Thyroid gland (tissue), 4 donors: ENCODE measurements around the gene SLC15A4. TPM values are rescaled to one million over a fixed set of nuclear protein-coding genes. Genes with fewer than 3 reads are reported as not detected.
"Not testable (repeated sequence)": the region's sequence is repeated elsewhere in the genome, so short reads cannot be mapped to it uniquely, and the experiment has no call there.

ENCODE experiments used
- DNase-seq, 2 donors: peaks; one replicate each; pipeline ENCODE4 v3.0.0-alpha.2; 2019
- H3K27ac ChIP-seq, 3 donors: fragments of 200-600 bp; sonication (generic); 1 replicate in 2 of 3; 2 replicates in 1 of 3; pipeline ENCODE4 v1.5.1; 2016 to 2019; ENCODE audit warnings: mild to moderate bottlenecking in 1 of 3, moderate library complexity in 1 of 3
- H3K27me3 ChIP-seq: fragments of 200-600 bp; sonication (generic); one replicate; pipeline ENCODE4 v1.5.1; 2019
- H3K36me3 ChIP-seq, 2 donors: fragments of 200-600 bp; sonication (generic); one replicate each; pipeline ENCODE4 v1.5.1; 2016 to 2019
- H3K4me1 ChIP-seq, 2 donors: fragments of 200-600 bp; sonication (generic); one replicate each; pipeline ENCODE4 v1.5.1; 2017 to 2019
- H3K4me3 ChIP-seq, 3 donors: fragments of 200-600 bp; sonication (generic); replicated peaks in 1 of 3; 1 replicate in 2 of 3; 2 replicates in 1 of 3; pipeline ENCODE4 v1.5.1; 2016; ENCODE audit warnings: mild to moderate bottlenecking in 1 of 3
- H3K9me3 ChIP-seq: fragments of 200-600 bp; sonication (generic); one replicate; pipeline ENCODE4 v1.5.1; 2017
- CTCF ChIP-seq, 6 experiments: fragments of 200-600 bp in 3 of 6; fragments of 450-650 bp in 3 of 6; sonication (generic) in 3 of 6; IDR thresholded peaks; one replicate each; pipeline ENCODE4 v1.5.1; 2016 to 2019; ENCODE audit warnings: antibody characterized with exemption in 6 of 6, mild to moderate bottlenecking in 2 of 6, inconsistent platforms in 1 of 6, moderate library complexity in 1 of 6
- POLR2A ChIP-seq, 2 donors: fragments of 450-650 bp; IDR thresholded peaks; one replicate each; pipeline ENCODE4 v1.6.1; 2017; ENCODE audit warnings: antibody characterized with exemption in 2 of 2, mild to moderate bottlenecking in 2 of 2, moderate library complexity in 1 of 2
- WGBS, 2 donors: methylation state at CpG; one replicate each; pipeline ENCODE4 v1.1.5; 2017; 5-methylcytosine and 5-hydroxymethylcytosine counted together
- intact Hi-C: fragments of 100-400 bp; cut with DNase I; formaldehyde crosslinking; loops from one replicate; pipeline ENCODE4 v1.15.1; 2023
- total RNA-seq, 4 donors: library from RNA; depleted of rRNA; stranded (reverse); fragments of >200 nt; gene quantifications; one replicate each; pipeline ENCODE4 v1.2.3, GENCODE V29; 2016

The SLC15A4 gene
- total RNA-seq, 4 donors from 2014 or later: 40.4 to 55.6 (median 43.9) TPM

GRCh38 chr12:128840862-128841468 lies 17.2 kb upstream of the SLC15A4 start:
- no peak overlapping the region for H3K4me3 ChIP-seq
- DNase-seq: peak in 1 of 2 donors; percentile 38
- TF ChIP-seq POLR2A (IDR thresholded peaks at IDR 0.05) (no peak), CTCF (IDR thresholded peaks at IDR 0.05) (no peak)
- no peaks in the 10 kb centered on the region for H3K36me3 ChIP-seq
- H3K27ac ChIP-seq: peak overlapping the region; percentile 2 to 55 (median 50)
- H3K27me3 ChIP-seq: no peaks in the 10 kb centered on the region
- H3K9me3 ChIP-seq: no peaks in the 10 kb centered on the region
- intact Hi-C loops: no loop called here
- 9 to 11% methylated on average over 8 of the region's 8 CpGs for WGBS, 2 donors
- H3K4me1 ChIP-seq: peaks cover 5 to 10% of the 10 kb centered on the region in 2 donors

- H3K4me1 ChIP-seq, intact Hi-C loops, H3K4me3 ChIP-seq, H3K9me3 ChIP-seq, H3K27me3 ChIP-seq, H3K36me3 ChIP-seq: not testable (repeated sequence)
- WGBS, 2 donors: 43 to 56% methylated on average over 12 of the region's 12 CpGs
- DNase-seq: peak; percentile 36 to 52
- H3K27ac ChIP-seq: peak overlapping the region in 1 of 3 donors; percentile 38
These were observed 16.1 kb upstream of the SLC15A4 start for GRCh38 chr12:128839885-128840284.

- H3K27me3 ChIP-seq: no peaks in the 10 kb centered on the region
- H3K9me3 ChIP-seq: no peaks in the 10 kb centered on the region
- TF ChIP-seq POLR2A (IDR thresholded peaks at IDR 0.05): no peak
- TF ChIP-seq CTCF (IDR thresholded peaks at IDR 0.05): no peak
- no peak for DNase-seq
- 94 to 97% methylated on average over 10 of the region's 10 CpGs for WGBS, 2 donors
- H3K4me3 ChIP-seq: no peak overlapping the region
- H3K36me3 ChIP-seq: no peaks in the 10 kb centered on the region
- H3K4me1 ChIP-seq: no peaks in the 10 kb centered on the region
- no peak overlapping the region for H3K27ac ChIP-seq
- intact Hi-C loops: no loop called here
These were observed 9.7 kb upstream of the SLC15A4 start for GRCh38 chr12:128833418-128833817.

GRCh38 chr12:128830505-128830893 lies 6.7 kb upstream of the SLC15A4 start:
- 76 to 79% methylated on average over 7 of the region's 7 CpGs for WGBS, 2 donors
- intact Hi-C loops: no loop called here
- DNase-seq: no peak
- Histone ChIP-seq H3K27ac (no peak overlapping the region), H3K9me3 (no peaks in the 10 kb centered on the region), H3K36me3 (no peaks in the 10 kb centered on the region), H3K27me3 (no peaks in the 10 kb centered on the region), H3K4me1 (no peaks in the 10 kb centered on the region), H3K4me3 (no peak overlapping the region)
- no peak for TF ChIP-seq POLR2A (IDR thresholded peaks at IDR 0.05)
- no peak for TF ChIP-seq CTCF (IDR thresholded peaks at IDR 0.05)

- Histone ChIP-seq H3K27ac (no peak overlapping the region), H3K9me3 (no peaks in the 10 kb centered on the region), H3K27me3 (no peaks in the 10 kb centered on the region), H3K4me1 (no peaks in the 10 kb centered on the region), H3K36me3 (no peaks in the 10 kb centered on the region), H3K4me3 (no peak overlapping the region)
- TF ChIP-seq POLR2A (IDR thresholded peaks at IDR 0.05) (no peak), CTCF (IDR thresholded peaks at IDR 0.05) (no peak)
- no peak for DNase-seq
- intact Hi-C loops: no loop called here
- 70 to 83% methylated on average over 8 of the region's 8 CpGs for WGBS, 2 donors
These were observed 6.2 kb upstream of the SLC15A4 start for GRCh38 chr12:128829861-128830504.
